HEK293 (cell line): Measurements from ENCODE around the gene DAG1.
A peak's percentile ranks its signal among the peaks of the same experiment; 100 is the strongest.
"Not testable (repeated sequence)": the region's sequence is repeated elsewhere in the genome, so short reads cannot be mapped to it uniquely, and the experiment has no call there.

ENCODE experiments used
- CTCF ChIA-PET: fragments of 350-600 bp; formaldehyde crosslinking; extraction: SDS; loops from one replicate; lab custom pipeline; 2021; ENCODE audit warnings: antibody characterized with exemption; lab: Yijun Ruan, JAX
- POLR2A ChIA-PET: fragments of 300-600 bp; formaldehyde crosslinking; extraction: SDS; loops from one replicate; lab custom pipeline; 2020; ENCODE audit warnings: antibody characterized with exemption, inconsistent platforms; lab: Yijun Ruan, JAX
- H3K27ac ChIP-seq: fragments of 200-500 bp; sonication (Bioruptor generic); 2 replicates; pipeline ENCODE4 v1.5.1; 2014; ENCODE audit warnings: low read depth, low read length, control low read depth, inconsistent platforms; ENCODE audit errors: extremely low read depth
- H3K36me3 ChIP-seq, 2 experiments: fragments of 200-500 bp in 1 of 2; sonication (Bioruptor generic) in 1 of 2; 1 replicate in 1 of 2; 2 replicates in 1 of 2; pipeline ENCODE4 v1.5.1; 2014 to 2017; ENCODE audit warnings: inconsistent platforms in 2 of 2, low read length in 2 of 2; ENCODE audit not compliant: control insufficient read depth in 2 of 2, insufficient read depth in 1 of 2
- H3K4me1 ChIP-seq: fragments of 200-500 bp; sonication (Bioruptor generic); 2 replicates; pipeline ENCODE4 v1.5.1; 2014; ENCODE audit warnings: mild to moderate bottlenecking, low read length, inconsistent platforms; ENCODE audit not compliant: control insufficient read depth, insufficient read depth
- H3K4me3 ChIP-seq: 2 replicates; pipeline ENCODE4 v1.5.1; 2011; ENCODE audit warnings: low read depth, mild to moderate bottlenecking, control low read depth, low read length, moderate library complexity
- H3K9me3 ChIP-seq: fragments of 200-500 bp; sonication (Bioruptor generic); 2 replicates; pipeline ENCODE4 v1.5.1; 2014; ENCODE audit warnings: low read depth, low read length, inconsistent platforms; ENCODE audit not compliant: control insufficient read depth, insufficient read depth
- AEBP2 ChIP-seq: fragments of 450-650 bp; formaldehyde crosslinking; IDR thresholded peaks from 2 replicates; pipeline ENCODE4 v1.5.1; 2016; ENCODE audit warnings: missing biosample characterization, missing genetic modification characterization, borderline replicate concordance
- GLI2 ChIP-seq: fragments of 450-650 bp; formaldehyde crosslinking; IDR thresholded peaks from 2 replicates; pipeline ENCODE4; 2017; ENCODE audit warnings: missing biosample characterization, missing genetic modification characterization, low read depth, borderline replicate concordance
- HOXD13 ChIP-seq: sonication (generic); formaldehyde crosslinking; IDR thresholded peaks from 2 replicates; pipeline ENCODE4 v1.8.0; 2022; ENCODE audit warnings: missing genetic modification reagents, borderline replicate concordance
- KLF9 ChIP-seq: fragments of 450-650 bp; formaldehyde crosslinking; IDR thresholded peaks from 2 replicates; pipeline ENCODE4 v1.5.1; 2016; ENCODE audit warnings: missing biosample characterization, missing genetic modification characterization, low read depth
- ZBTB1 ChIP-seq: fragments of 450-650 bp; formaldehyde crosslinking; IDR thresholded peaks from 2 replicates; pipeline ENCODE4 v1.5.1; 2016; ENCODE audit warnings: missing biosample characterization, missing genetic modification characterization
- ZBTB44 ChIP-seq: fragments of 450-650 bp; IDR thresholded peaks from 2 replicates; pipeline ENCODE4 v1.5.1; 2018; ENCODE audit warnings: missing biosample characterization, mild to moderate bottlenecking, missing genetic modification characterization
- ZBTB48 ChIP-seq: fragments of 450-650 bp; formaldehyde crosslinking; IDR thresholded peaks from 2 replicates; pipeline ENCODE4 v1.5.1; 2016; ENCODE audit warnings: missing biosample characterization, missing genetic modification characterization
- ZBTB6 ChIP-seq: fragments of 450-650 bp; formaldehyde crosslinking; IDR thresholded peaks from 2 replicates; pipeline ENCODE4 v1.5.1; 2017; ENCODE audit warnings: missing biosample characterization, missing genetic modification characterization
- ZNF112 ChIP-seq: fragments of 450-650 bp; formaldehyde crosslinking; IDR thresholded peaks from 2 replicates; pipeline ENCODE4 v1.5.0; 2017; ENCODE audit warnings: missing biosample characterization, missing genetic modification characterization
- ZNF114 ChIP-seq: fragments of 450-650 bp; formaldehyde crosslinking; IDR thresholded peaks from 2 replicates; pipeline ENCODE4 v1.5.0; 2017; ENCODE audit warnings: missing biosample characterization, missing genetic modification characterization
- ZNF121 ChIP-seq: fragments of 450-650 bp; formaldehyde crosslinking; IDR thresholded peaks from 2 replicates; pipeline ENCODE4 v1.5.1; 2016; ENCODE audit warnings: missing biosample characterization, missing genetic modification characterization
- ZNF184 ChIP-seq: fragments of 450-650 bp; IDR thresholded peaks from 2 replicates; pipeline ENCODE4 v1.5.1; 2018; ENCODE audit warnings: missing biosample characterization, mild to moderate bottlenecking, missing genetic modification characterization
- ZNF221 ChIP-seq: fragments of 450-650 bp; formaldehyde crosslinking; IDR thresholded peaks from 2 replicates; pipeline ENCODE4 v1.5.1; 2017; ENCODE audit warnings: missing biosample characterization, missing genetic modification characterization, borderline replicate concordance
- ZNF24 ChIP-seq: fragments of 450-650 bp; formaldehyde crosslinking; IDR thresholded peaks from 2 replicates; pipeline ENCODE4 v1.5.1; 2016; ENCODE audit warnings: missing biosample characterization, missing genetic modification characterization
- ZNF350 ChIP-seq: fragments of 450-650 bp; formaldehyde crosslinking; IDR thresholded peaks from 2 replicates; pipeline ENCODE4 v1.5.0; 2017; ENCODE audit warnings: missing biosample characterization, mild to moderate bottlenecking, missing genetic modification characterization
- ZNF398 ChIP-seq: fragments of 450-650 bp; formaldehyde crosslinking; IDR thresholded peaks from 2 replicates; pipeline ENCODE4 v1.5.1; 2017; ENCODE audit warnings: missing biosample characterization, missing genetic modification characterization
- ZNF423 ChIP-seq: fragments of 450-650 bp; formaldehyde crosslinking; IDR thresholded peaks from 2 replicates; pipeline ENCODE4 v1.5.1; 2016; ENCODE audit warnings: missing biosample characterization, missing genetic modification characterization
- ZNF426 ChIP-seq: fragments of 450-650 bp; formaldehyde crosslinking; IDR thresholded peaks from 2 replicates; pipeline ENCODE4 v1.5.1; 2017; ENCODE audit warnings: missing biosample characterization, missing genetic modification characterization, mild to moderate bottlenecking, inconsistent platforms, moderate library complexity
- ZNF488 ChIP-seq: fragments of 450-650 bp; formaldehyde crosslinking; IDR thresholded peaks from 2 replicates; pipeline ENCODE4 v1.5.1; 2016; ENCODE audit warnings: missing biosample characterization, missing genetic modification characterization
- ZNF510 ChIP-seq: fragments of 450-650 bp; formaldehyde crosslinking; IDR thresholded peaks from 2 replicates; pipeline ENCODE4 v1.5.1; 2018; ENCODE audit warnings: mild to moderate bottlenecking, missing genetic modification characterization, missing biosample characterization; ENCODE audit not compliant: insufficient replicate concordance
- ZNF571 ChIP-seq: fragments of 450-650 bp; formaldehyde crosslinking; IDR thresholded peaks from 2 replicates; pipeline ENCODE4 v1.5.0; 2017; ENCODE audit warnings: missing biosample characterization, missing genetic modification characterization
- ZNF76 ChIP-seq: fragments of 450-650 bp; formaldehyde crosslinking; IDR thresholded peaks from 2 replicates; pipeline ENCODE4; 2016; ENCODE audit warnings: low read depth, missing biosample characterization, missing genetic modification characterization, borderline replicate concordance
- ZNF837 ChIP-seq: fragments of 450-650 bp; formaldehyde crosslinking; IDR thresholded peaks from 2 replicates; pipeline ENCODE4 v1.5.1; 2016; ENCODE audit warnings: missing biosample characterization, missing genetic modification characterization
- ZSCAN5A ChIP-seq: fragments of 450-650 bp; formaldehyde crosslinking; IDR thresholded peaks from 2 replicates; pipeline ENCODE4 v1.5.1; 2016; ENCODE audit warnings: missing biosample characterization, missing genetic modification characterization

Gene DAG1

GRCh38 chr3:49495023-49495422 is 25.0 kb downstream of the DAG1 start:
- H3K9me3 ChIP-seq, result no peaks in the 10 kb centered on the region
- POLR2A ChIA-PET, result no interaction called here
- H3K4me1 ChIP-seq, result no peaks in the 10 kb centered on the region
- TF ChIP-seq ZNF510 (tag by site-specific recombination), result no peak
- no peak for TF ChIP-seq ZNF114 (tag by site-specific recombination)
- no peak for TF ChIP-seq ZNF837 (tag by site-specific recombination)
- TF ChIP-seq ZNF112, result no peak
- no peak for TF ChIP-seq ZBTB1
- no peak for TF ChIP-seq ZNF571 (tag by site-specific recombination)
- no peak for TF ChIP-seq HOXD13 (CRISPR knock-in tag)
- TF ChIP-seq GLI2 (tag by site-specific recombination), result no peak
- TF ChIP-seq ZNF76 (tag by site-specific recombination), result no peak
- TF ChIP-seq ZBTB44, result no peak
- TF ChIP-seq ZSCAN5A (tag by site-specific recombination), result no peak
- TF ChIP-seq ZNF221 (tag by site-specific recombination), result no peak
- TF ChIP-seq ZNF24 (tag by site-specific recombination), result no peak
- TF ChIP-seq AEBP2 (tag by site-specific recombination), result no peak
- TF ChIP-seq, all 188 proteins: peak for 0
- H3K27ac ChIP-seq, result no peak overlapping the region
- H3K36me3 ChIP-seq, result peaks cover 0 to 8% of the 10 kb centered on the region in 2 experiments; a peak in 2 of 3 replicates
- H3K4me3 ChIP-seq, result no peak overlapping the region
- CTCF ChIA-PET, result no interaction called here

- TF ChIP-seq ZNF121 (tag by site-specific recombination), result peak; percentile 80
- H3K9me3 ChIP-seq, H3K27ac ChIP-seq, CTCF ChIA-PET, H3K4me3 ChIP-seq, H3K36me3 ChIP-seq, H3K4me1 ChIP-seq: not testable (repeated sequence)
- POLR2A ChIA-PET, result interaction anchor here (0.6 kb wide), 1 partner anchor 18 kb away, joined by 6 read pairs; no protein-coding TSS in a partner anchor
Observed at GRCh38 chr3:49496845-49497244, 26.8 kb downstream of the DAG1 start.

GRCh38 chr3:49497606-49498005 is 27.5 kb downstream of the DAG1 start:
- Histone ChIP-seq H3K4me3 (no peak overlapping the region), H3K4me1 (0 out of 2 replicates have a peak, but pooled peaks cover 2% of the 10 kb centered on the region), H3K9me3 (no peaks in the 10 kb centered on the region), H3K27ac (no peak overlapping the region), H3K36me3 (peaks cover 0 to 8% of the 10 kb centered on the region in 2 experiments; a peak in 2 of 3 replicates)
- CTCF ChIA-PET, result interaction anchor here (0.6 to 0.7 kb wide), 2 partner anchors 9 to 560 kb away, joined by 3 read pairs; no protein-coding TSS in a partner anchor
- TF ChIP-seq ZNF184 (tag by site-specific recombination) (no peak), ZNF488 (tag by site-specific recombination) (no peak), ZNF350 (tag by site-specific recombination) (no peak), KLF9 (no peak), ZBTB6 (no peak), ZNF426 (tag by site-specific recombination) (no peak), ZBTB48 (tag by site-specific recombination) (no peak), ZNF398 (tag by site-specific recombination) (no peak), ZNF423 (tag by site-specific recombination) (no peak)
- POLR2A ChIA-PET, result interaction anchor here (0.6 kb wide), 1 partner anchor 34 kb away, joined by 3 read pairs; no protein-coding TSS in a partner anchor
